Left lung (tissue), 10 donors: ENCODE data around the gene TIAM2. TPM values are rescaled to one million over a fixed set of nuclear protein-coding genes. Genes with fewer than 3 reads are reported as not detected.
"Not testable (repeated sequence)": the region's sequence is repeated elsewhere in the genome, so short reads cannot be mapped to it uniquely, and the experiment has no call there.

Source experiments
- ATAC-seq: fragments of 200-7000 bp; cut with Tn5 transposase; one replicate; pipeline ENCODE4 v1.9.1; 2020; ENCODE audit warnings: moderate library complexity
- DNase-seq, 4 donors: peaks; one replicate each; pipeline ENCODE4 v3.0.0-alpha.2; 2013 to 2020
- H3K27ac ChIP-seq, 2 donors: fragments of 200-600 bp; sonication (generic) in 1 of 2; one replicate each; pipeline versions ENCODE4 v1.5.0 to v1.8.0; 2020 to 2021
- H3K27me3 ChIP-seq, 2 donors: fragments of 200-600 bp; sonication (generic) in 1 of 2; one replicate each; pipeline versions ENCODE4 v1.5.0 to v1.8.0; 2020 to 2021
- H3K36me3 ChIP-seq, 2 donors: fragments of 200-600 bp; sonication (generic) in 1 of 2; one replicate each; pipeline versions ENCODE4 v1.5.0 to v1.8.0; 2020 to 2021
- H3K4me1 ChIP-seq, 2 donors: fragments of 200-600 bp; one replicate each; pipeline ENCODE4 v1.8.0; 2021
- H3K4me3 ChIP-seq, 2 donors: fragments of 200-600 bp; sonication (generic) in 1 of 2; one replicate each; pipeline versions ENCODE4 v1.5.0 to v1.8.0; 2020 to 2021; ENCODE audit warnings: mild to moderate bottlenecking in 1 of 2
- H3K9me3 ChIP-seq, 2 donors: fragments of 200-600 bp; sonication (generic) in 1 of 2; one replicate each; pipeline versions ENCODE4 v1.5.0 to v1.8.0; 2020 to 2021
- CTCF ChIP-seq, 2 donors: fragments of 200-600 bp; sonication (generic) in 1 of 2; IDR thresholded peaks; one replicate each; pipeline versions ENCODE4 v1.5.0 to v1.8.0; 2021; ENCODE audit warnings: antibody characterized with exemption in 2 of 2
- intact Hi-C, 2 donors: fragments of 100-400 bp; cut with DNase I; formaldehyde crosslinking; loops; one replicate each; pipeline versions ENCODE4 v1.11.2 to v1.14.2; 2022
- polyA plus RNA-seq, 6 donors: library from polyadenylated mRNA; unstranded; fragments of 120-200 nt; gene quantifications; one replicate each; pipeline ENCODE4 v1.2.1, GENCODE V29; 2013; ENCODE audit not compliant: insufficient read length in 6 of 6
- total RNA-seq, 2 donors: library from RNA; stranded (reverse); fragmentation: NEBNext Ultra II Directional; extraction: Animal tissue kit (Norgen Biotek cat#: 25700); gene quantifications; one replicate each; pipeline ENCODE4 v1.2.1, GENCODE V29; 2021
- donor health status: DM: no; HTN: yes; CAD: no.
- donor health status: DM: no; HTN: no; CAD: no.

The TIAM2 gene
- total and polyA plus RNA-seq, 8 donors, result 6.9 to 25.0 (median 20.6) TPM

- no peaks in the 10 kb centered on the region for H3K4me1 ChIP-seq
- ATAC-seq, result no peak
- H3K4me3 ChIP-seq, result no peak overlapping the region
- no peaks in the 10 kb centered on the region for H3K36me3 ChIP-seq
- no peak for DNase-seq
- no peak overlapping the region for H3K27ac ChIP-seq
- no peak for TF ChIP-seq CTCF (IDR thresholded peaks at IDR 0.05)
- no peaks in the 10 kb centered on the region for H3K9me3 ChIP-seq
- intact Hi-C loops, result no loop called here
- H3K27me3 ChIP-seq, result no peaks in the 10 kb centered on the region
Observed at GRCh38 chr6:155215906-155216305, 220.8 kb downstream of the TIAM2 start.

GRCh38 chr6:155216312-155217046, 221.4 kb downstream of the TIAM2 start:
- DNase-seq (no peak), ATAC-seq (no peak)
- no peaks in the 10 kb centered on the region for H3K36me3 ChIP-seq
- H3K27me3 ChIP-seq, result no peaks in the 10 kb centered on the region
- intact Hi-C loops, result no loop called here
- H3K4me3 ChIP-seq, result no peak overlapping the region
- TF ChIP-seq CTCF (IDR thresholded peaks at IDR 0.05), result no peak
- no peak overlapping the region for H3K27ac ChIP-seq
- no peaks in the 10 kb centered on the region for H3K4me1 ChIP-seq
- H3K9me3 ChIP-seq, result no peaks in the 10 kb centered on the region

- H3K36me3 ChIP-seq, DNase-seq, ATAC-seq, intact Hi-C loops, H3K4me1 ChIP-seq, H3K9me3 ChIP-seq, H3K27me3 ChIP-seq, H3K4me3 ChIP-seq, H3K27ac ChIP-seq: not testable (repeated sequence)
Observed at GRCh38 chr6:155218711-155219110, 223.6 kb downstream of the TIAM2 start.

- TF ChIP-seq CTCF (IDR thresholded peaks at IDR 0.05), result no peak
- intact Hi-C loops, result no loop called here
- no peak for ATAC-seq
Observed at GRCh38 chr6:155219299-155219698, 224.2 kb downstream of the TIAM2 start.

GRCh38 chr6:155219858-155220301, 224.8 kb downstream of the TIAM2 start:
- Histone ChIP-seq H3K27ac (no peak overlapping the region), H3K27me3 (no peaks in the 10 kb centered on the region), H3K4me1 (peaks cover 0 to 17% of the 10 kb centered on the region in 2 donors), H3K36me3 (no peaks in the 10 kb centered on the region), H3K4me3 (no peak overlapping the region), H3K9me3 (no peaks in the 10 kb centered on the region)
- DNase-seq, result no peak
- no peak for TF ChIP-seq CTCF (IDR thresholded peaks at IDR 0.05)
- no peak for ATAC-seq
- intact Hi-C loops, result no loop called here

More at GRCh38 chr6:155219299-155219698, 224.2 kb downstream of the TIAM2 start:
- no peaks in the 10 kb centered on the region for H3K27me3 ChIP-seq
- no peaks in the 10 kb centered on the region for H3K36me3 ChIP-seq
- DNase-seq, result no peak
- H3K27ac ChIP-seq, result no peak overlapping the region
- peaks cover 0 to 11% of the 10 kb centered on the region in 2 donors for H3K4me1 ChIP-seq
- H3K4me3 ChIP-seq, result no peak overlapping the region
- H3K9me3 ChIP-seq, result no peaks in the 10 kb centered on the region

GRCh38 chr6:155221086-155221485, 226.0 kb downstream of the TIAM2 start:
- no peak for TF ChIP-seq CTCF (IDR thresholded peaks at IDR 0.05)
- Histone ChIP-seq H3K36me3 (no peaks in the 10 kb centered on the region), H3K4me3 (no peak overlapping the region), H3K9me3 (no peaks in the 10 kb centered on the region), H3K27ac (peak overlapping the region in 1 of 2 donors; percentile 1), H3K27me3 (no peaks in the 10 kb centered on the region), H3K4me1 (peaks cover 0 to 19% of the 10 kb centered on the region in 2 donors)
- ATAC-seq (no peak), DNase-seq (no peak)
- intact Hi-C loops, result no loop called here
